ENCODE data around the gene FRS3.

DNA sequence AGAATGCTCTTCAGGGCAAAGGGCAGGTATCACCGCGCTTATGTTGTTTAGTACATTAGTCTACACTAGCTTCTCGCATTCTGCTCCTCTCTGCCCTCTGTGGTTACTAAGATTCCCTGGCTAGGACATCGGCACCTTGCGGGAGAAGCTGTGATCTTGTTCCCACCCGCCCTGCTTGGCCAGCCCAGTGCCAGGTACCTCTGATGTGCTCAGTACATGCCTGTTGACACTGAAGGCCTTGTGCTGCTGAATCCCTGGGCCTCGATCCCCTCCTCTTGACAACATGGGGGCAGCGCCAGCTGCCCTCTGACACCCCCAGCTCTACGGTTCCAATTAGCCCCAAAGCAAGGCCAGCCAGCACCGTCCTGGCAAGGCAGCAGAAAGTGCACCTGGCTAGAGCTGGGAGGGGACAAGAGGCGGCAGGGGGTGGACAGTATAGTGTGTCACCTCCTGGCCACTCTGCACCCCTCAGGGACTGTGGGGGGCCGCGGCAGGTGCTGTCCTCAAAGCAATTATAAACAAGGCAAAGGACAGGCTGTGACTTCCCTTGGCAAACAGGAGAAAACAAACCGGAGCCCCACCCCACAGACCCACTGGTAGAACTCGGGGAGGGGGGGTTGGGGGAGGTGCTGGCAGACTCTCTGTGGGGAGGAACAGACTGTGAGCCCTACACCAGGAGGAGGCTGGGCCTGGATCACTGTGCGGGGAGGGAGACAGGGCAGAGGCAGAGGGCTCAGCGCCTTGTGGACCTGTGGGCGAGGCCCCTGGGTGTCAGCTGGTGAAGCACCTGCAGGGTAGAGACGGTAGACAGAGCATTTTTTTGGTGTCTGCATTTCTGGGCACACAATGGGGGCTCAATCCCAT lies 51.4 kb downstream of the FRS3 start:
- TF ChIP-seq, protein P1, sequence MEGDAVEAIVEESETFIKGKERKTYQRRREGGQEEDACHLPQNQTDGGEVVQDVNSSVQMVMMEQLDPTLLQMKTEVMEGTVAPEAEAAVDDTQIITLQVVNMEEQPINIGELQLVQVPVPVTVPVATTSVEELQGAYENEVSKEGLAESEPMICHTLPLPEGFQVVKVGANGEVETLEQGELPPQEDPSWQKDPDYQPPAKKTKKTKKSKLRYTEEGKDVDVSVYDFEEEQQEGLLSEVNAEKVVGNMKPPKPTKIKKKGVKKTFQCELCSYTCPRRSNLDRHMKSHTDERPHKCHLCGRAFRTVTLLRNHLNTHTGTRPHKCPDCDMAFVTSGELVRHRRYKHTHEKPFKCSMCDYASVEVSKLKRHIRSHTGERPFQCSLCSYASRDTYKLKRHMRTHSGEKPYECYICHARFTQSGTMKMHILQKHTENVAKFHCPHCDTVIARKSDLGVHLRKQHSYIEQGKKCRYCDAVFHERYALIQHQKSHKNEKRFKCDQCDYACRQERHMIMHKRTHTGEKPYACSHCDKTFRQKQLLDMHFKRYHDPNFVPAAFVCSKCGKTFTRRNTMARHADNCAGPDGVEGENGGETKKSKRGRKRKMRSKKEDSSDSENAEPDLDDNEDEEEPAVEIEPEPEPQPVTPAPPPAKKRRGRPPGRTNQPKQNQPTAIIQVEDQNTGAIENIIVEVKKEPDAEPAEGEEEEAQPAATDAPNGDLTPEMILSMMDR (IDR thresholded peaks at IDR 0.05; ENCODE audit: poor library complexity) = no peak
- TF ChIP-seq EZH2 (IDR thresholded peaks at IDR 0.05; ENCODE audit: borderline replicate concordance) = no peak
- TF ChIP-seq EZH2phosphoT487 (IDR thresholded peaks at IDR 0.05; ENCODE audit: low read depth, severe bottlenecking, unreplicated experiment) = no peak

Data from hepatocyte (in vitro differentiated cells).